AG09309 (cell line): ENCODE data around the gene ADGRF4.

Experiments
- DNase-seq: peaks from one replicate; pipeline ENCODE4 v3.0.0-alpha.2; 2010; ENCODE audit warnings: low read depth
- H3K4me3 ChIP-seq: 2 replicates; pipeline ENCODE4 v1.5.1; 2011; ENCODE audit warnings: mild to moderate bottlenecking, low read depth, low read length, moderate library complexity; ENCODE audit not compliant: control insufficient read depth
- TF ChIP-seq, protein P1 (sequence below): IDR thresholded peaks from 2 replicates; pipeline ENCODE4 v1.5.1; 2011; ENCODE audit warnings: mild to moderate bottlenecking, low read depth, low read length, inconsistent platforms; ENCODE audit not compliant: insufficient read depth, control insufficient read depth; ENCODE audit errors: missing control alignments

ADGRF4 gene

DNA sequence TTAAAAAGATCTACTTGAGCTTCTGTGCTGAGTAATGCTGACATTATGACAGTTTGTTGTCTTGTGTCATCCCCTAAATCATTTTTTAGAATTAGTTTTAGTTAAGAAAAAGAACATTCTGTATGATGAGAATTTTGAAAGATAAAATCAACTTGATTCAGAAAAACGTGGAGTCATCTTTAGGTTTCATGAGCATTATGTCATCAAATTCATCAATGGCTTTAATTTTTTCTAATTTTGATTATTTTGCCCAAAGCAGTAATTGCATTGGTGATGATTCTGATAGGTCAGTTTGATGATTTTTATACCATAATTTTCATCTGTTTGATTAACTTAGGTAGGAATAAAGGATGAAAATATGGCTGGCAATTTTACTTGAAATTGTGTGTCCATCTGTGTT lies 26.6 kb upstream of the ADGRF4 start:
- no peak overlapping the region for H3K4me3 ChIP-seq
- DNase-seq = no peak
- TF ChIP-seq, protein P1, sequence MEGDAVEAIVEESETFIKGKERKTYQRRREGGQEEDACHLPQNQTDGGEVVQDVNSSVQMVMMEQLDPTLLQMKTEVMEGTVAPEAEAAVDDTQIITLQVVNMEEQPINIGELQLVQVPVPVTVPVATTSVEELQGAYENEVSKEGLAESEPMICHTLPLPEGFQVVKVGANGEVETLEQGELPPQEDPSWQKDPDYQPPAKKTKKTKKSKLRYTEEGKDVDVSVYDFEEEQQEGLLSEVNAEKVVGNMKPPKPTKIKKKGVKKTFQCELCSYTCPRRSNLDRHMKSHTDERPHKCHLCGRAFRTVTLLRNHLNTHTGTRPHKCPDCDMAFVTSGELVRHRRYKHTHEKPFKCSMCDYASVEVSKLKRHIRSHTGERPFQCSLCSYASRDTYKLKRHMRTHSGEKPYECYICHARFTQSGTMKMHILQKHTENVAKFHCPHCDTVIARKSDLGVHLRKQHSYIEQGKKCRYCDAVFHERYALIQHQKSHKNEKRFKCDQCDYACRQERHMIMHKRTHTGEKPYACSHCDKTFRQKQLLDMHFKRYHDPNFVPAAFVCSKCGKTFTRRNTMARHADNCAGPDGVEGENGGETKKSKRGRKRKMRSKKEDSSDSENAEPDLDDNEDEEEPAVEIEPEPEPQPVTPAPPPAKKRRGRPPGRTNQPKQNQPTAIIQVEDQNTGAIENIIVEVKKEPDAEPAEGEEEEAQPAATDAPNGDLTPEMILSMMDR = no peak

DNA sequence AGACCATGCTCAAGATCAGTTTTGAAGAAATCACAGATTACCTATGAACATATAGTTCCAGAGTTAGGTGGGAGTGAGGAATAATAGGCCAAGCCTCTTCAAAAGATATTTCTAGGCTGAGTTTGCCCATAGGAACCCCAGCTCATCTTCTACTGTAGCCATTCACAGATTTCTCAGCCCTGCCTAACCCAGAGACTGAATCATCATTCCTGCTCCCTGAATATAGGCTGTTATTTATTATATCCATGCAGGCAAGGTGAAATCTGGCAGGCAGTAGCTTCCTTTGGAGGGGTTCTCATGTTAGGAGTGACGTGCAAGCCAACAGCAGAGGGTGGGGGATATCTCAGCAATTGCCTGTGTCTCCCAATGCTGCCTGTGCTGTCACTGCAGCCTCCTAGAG lies 25.6 kb upstream of the ADGRF4 start:
- no peak overlapping the region for H3K4me3 ChIP-seq
- TF ChIP-seq, protein P1 = no peak
- no peak for DNase-seq

DNA sequence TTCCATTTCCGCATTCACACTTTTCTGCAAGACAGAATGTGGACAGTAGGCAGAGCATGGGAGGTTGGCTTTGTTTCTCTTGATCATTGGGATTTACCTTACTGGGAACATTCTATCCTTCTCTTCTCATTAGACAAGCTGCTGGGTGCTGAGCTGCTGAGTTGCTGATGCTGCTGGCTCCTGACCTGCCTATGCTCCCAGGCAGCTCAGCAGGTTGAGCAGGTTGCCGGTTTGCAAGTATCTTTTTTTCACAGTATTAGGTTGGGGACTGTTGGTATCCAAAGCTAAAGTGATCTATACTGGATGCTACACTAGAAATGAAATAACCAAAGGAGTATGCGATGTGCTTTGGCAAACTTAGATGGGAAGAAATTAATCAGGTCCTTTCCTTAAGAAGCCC lies 23.7 kb upstream of the ADGRF4 start:
- DNase-seq = no peak
- TF ChIP-seq, protein P1 = no peak
- no peak overlapping the region for H3K4me3 ChIP-seq

GRCh38 chr6:47677381-47678100 lies 20.8 kb upstream of the ADGRF4 start:
- DNase-seq = no peak
- no peak overlapping the region for H3K4me3 ChIP-seq
- TF ChIP-seq, protein P1 = no peak

DNA sequence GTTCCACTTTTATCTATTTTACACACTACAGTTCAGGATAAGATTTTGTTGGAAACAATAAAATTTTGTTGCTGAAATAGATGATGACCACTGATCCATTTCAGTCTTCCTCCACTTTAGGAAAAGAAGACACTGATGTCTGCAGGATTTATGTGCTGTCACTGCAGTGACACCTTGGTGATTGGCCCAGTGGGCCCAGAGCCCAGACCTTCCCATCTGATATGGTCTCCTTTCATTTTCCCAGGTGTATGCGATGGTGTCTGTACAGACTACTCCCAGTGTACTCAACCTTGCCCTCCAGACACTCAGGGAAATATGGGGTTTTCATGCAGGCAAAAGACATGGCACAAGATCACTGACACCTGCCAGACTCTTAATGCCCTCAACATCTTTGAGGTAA lies 19.6 kb upstream of the ADGRF4 start:
- no peak for DNase-seq
- no peak overlapping the region for H3K4me3 ChIP-seq
- TF ChIP-seq, protein P1 = no peak

DNA sequence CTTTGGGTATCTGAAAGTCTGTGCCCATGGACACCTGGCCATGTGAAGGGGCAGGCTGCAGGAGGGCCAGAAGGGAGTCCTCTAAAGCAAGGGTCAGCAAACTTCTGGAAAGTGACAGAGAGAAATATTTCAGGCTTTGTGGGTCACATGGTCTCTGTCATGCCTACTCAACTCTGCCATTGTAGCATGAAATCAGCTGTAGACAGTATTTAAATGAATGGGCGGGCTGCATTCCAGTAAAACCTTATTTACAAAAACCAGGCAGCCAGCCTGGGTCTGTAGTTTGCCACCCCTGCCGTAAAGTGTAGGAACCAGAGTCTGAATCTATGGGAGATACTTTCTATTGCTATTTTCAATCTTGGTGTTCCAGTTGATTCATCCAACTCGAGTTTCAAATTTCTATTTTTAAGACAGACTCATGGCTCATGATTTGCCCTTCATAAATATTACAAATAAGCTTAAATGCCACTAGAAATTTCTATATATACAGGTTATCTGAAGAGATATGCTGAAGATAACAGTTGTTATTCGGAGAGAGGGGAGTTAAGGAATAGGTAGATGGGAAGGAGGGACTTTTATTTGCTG lies 19.0 kb upstream of the ADGRF4 start:
- no peak for DNase-seq

More for the DNA sequence above, 19.0 kb upstream of the ADGRF4 start:
- TF ChIP-seq, protein P1 = no peak
- no peak overlapping the region for H3K4me3 ChIP-seq
